ENCODE results near the gene AUH.

Gene AUH

DNA sequence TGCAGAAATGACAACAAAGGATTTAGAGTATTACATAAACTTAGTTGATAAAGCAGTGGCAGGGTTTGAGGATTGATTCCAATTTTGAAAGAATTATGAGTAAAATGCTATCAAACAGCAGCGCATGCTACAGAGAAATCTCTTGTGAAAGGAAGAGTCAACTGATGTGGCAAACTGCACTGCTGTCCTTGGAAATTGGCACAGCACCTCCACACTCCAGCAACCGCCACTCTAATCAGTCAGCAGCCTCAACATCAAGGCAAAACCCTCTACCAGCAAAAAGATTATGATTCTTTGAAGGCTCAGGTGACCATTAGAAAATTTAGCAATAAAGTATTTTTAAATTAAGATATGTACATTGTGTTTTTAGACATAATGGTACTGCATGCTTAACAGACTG lies 66.4 kb downstream of the AUH start:
- DNase-seq (ENCODE audit: low read depth), result no peak

DNA sequence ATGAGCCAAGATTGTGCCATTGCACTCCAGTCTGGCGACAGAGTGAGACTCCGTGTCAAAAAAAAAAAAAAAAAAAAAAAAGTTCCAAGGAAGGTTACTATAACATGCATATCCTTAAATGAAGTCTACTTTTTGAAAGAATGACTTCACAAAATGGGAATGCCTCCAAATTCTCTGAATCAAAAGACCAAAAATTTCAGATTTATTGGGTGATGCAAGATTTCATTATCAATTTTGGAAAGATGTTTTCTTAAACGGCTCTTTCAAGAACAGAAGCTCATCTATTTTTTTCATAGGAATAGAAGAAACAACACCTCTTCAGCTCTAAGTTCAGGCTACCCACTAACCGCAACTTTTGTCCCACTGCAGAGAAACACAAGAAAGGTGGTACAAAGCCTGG lies 69.9 kb downstream of the AUH start:
- DNase-seq (ENCODE audit: low read depth), result no peak

DNA sequence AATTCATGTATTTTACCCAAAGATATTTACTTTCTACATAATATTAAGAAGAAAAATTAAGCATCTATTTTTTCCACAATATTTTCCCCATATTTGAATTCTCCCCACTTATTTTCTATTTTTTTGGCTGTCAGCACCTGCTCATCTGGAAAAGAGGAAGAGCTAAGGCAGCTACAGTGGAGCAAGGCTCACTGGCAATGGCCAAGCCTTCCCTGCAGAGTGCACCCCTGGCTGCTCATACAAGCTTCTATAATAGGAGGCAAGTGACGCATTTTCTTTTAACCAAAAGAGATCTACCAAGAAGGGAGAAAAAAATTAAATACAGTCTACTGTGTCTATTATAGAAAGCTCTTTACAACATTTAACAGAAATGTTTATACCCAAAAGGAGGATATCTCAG lies 72.5 kb downstream of the AUH start:
- DNase-seq (ENCODE audit: low read depth), result no peak

DNA sequence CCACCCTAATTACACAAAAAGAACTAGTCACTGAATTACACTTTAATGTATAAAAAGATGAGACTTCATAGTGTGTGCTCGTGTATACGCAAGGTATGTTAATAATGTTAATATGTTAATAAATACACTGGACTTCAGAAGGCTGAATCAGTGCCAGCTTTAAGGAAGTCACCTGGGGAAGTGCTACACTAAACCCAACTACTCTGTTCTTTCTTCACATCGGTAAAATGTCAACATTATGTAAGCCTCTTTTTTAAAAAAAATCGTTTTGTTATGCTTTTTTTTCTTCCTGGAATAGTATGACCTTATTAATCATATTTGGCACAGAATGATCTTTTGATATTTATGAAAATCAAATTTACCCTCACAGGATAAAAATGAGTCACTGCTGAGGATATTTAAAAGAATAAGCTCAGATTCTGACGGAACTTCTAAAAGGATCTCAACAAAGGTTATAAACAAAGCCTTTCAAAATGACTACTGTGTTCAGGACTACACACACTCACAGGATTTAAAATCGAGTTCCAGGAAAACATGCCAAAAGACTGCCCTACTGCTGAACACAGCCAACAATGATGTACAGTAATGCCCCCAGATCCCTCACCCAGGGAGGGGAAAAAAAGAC lies 75.9 kb downstream of the AUH start:
- no peak for DNase-seq (ENCODE audit: low read depth)

DNA sequence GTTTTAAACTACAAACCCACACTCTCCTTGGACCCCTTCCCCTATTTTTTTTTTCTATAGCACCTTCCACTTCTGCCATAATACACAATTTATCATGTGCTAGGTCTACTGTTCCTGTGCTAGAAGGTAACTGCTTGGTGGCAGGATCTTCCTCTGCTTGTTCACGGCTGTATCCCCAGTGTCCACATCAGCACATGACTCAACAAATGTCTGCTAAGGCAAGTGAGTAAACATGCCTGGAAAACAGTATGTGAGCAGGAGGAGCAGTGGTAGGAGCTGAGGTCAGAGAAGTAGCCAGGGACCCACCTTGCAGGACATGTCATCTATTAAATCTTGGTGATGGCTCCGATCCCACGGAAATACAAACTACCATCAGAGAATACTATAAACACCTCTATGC lies 79.4 kb downstream of the AUH start:
- DNase-seq (ENCODE audit: low read depth), result no peak

DNA sequence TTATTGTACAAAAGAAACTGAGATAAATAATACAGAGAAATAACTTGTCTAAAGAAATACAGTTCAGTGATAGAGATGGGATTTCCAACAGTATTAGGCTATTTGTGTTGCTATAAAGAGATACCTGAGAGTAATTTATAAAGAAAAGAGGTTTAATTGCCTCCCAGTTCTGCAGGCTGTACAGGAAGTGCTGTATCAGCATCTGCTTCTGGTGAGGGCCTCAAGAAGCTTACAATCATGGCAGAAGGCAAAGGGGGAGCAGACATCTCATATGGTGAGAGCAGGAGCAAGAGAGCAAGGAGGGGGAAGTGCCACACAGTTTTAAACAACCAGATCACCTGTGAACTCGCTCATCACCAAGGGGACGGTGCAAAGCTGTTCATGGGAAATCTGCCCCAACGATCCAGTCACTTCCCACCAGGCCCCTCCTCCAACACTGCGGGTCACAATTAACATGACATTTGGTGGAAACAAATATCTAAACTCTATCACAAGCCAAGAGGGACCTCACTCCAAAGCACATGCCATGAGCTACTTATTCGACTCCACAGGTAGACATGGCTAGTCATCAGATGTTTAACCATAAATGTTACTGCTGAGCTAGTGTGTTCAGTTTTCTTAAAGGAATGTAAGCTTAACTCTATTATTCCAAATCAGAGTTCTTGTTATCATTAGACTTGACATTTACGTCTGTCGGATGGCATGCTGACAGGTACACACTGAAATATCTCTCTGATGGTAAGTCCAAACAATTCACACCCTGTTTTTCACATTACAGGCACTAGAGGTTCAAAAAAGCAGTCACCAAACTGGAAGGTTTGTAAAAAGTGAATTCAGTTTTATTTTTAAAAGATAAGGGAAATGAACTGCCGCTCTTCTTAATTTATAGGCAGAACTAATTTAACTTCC lies 82.2 kb downstream of the AUH start:
- no peak for DNase-seq (ENCODE audit: low read depth)

DNA sequence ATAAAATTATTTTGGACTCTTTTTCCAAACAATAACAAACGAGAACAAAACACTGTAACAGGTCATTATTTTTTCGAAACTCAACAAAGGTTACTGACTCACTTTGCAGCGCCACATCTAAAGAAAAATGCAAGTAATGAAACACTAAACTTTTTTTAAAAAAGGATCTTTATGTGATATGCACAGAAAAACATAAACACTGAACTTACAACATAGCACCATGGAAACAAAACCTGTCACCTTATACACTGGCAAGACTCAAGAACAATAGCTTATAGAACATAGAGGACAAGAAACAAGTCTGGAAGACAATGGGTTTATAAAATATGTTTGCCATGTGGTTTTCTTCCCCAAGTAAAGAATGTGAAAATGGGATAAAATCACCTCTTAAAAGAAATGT lies 85.2 kb downstream of the AUH start:
- no peak for DNase-seq (ENCODE audit: low read depth)

DNA sequence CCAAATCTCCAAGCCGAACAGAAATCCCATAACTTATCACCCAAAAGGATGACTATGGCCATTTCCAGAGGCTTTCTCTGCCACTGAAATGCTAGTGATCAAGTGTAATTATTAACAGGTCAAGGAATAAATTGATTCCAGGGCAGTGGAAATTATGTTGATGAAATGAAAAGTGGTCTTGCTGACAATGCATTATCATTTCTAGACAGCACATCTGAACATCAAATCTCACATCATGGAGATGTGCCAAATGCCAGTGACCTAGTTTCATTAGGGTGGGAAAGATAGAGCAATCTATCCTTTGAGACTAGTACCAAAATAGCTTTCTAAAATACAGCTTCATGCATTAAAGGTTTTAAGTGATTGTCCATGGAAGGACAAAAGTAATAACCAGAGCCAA lies 86.1 kb downstream of the AUH start:
- no peak for DNase-seq (ENCODE audit: low read depth)

DNA sequence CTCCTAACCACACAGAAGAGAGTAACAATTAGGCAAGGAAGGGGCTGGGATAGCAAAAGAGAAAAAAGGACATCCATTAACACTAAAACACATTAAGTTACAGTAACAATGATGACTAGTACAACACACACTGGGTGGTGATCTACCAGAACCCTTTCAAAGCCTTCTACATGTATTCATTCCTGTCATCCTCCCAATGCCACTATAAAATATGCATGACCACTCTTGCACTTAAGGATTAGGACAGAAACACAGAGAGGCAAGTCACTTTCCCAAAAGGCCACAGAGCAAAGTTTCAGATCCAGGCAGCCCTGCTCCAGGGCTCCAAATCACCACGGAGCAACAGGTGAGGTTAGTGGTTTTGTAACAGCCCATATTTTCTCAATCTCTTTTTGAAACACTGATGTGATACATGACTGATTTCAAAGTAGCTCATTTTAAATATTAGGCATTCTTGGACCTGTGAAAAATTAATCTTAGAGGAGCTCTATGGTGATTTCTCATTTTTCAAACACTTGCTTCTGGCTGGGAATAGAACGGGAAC lies 86.7 kb downstream of the AUH start:
- no peak for DNase-seq (ENCODE audit: low read depth)

DNA sequence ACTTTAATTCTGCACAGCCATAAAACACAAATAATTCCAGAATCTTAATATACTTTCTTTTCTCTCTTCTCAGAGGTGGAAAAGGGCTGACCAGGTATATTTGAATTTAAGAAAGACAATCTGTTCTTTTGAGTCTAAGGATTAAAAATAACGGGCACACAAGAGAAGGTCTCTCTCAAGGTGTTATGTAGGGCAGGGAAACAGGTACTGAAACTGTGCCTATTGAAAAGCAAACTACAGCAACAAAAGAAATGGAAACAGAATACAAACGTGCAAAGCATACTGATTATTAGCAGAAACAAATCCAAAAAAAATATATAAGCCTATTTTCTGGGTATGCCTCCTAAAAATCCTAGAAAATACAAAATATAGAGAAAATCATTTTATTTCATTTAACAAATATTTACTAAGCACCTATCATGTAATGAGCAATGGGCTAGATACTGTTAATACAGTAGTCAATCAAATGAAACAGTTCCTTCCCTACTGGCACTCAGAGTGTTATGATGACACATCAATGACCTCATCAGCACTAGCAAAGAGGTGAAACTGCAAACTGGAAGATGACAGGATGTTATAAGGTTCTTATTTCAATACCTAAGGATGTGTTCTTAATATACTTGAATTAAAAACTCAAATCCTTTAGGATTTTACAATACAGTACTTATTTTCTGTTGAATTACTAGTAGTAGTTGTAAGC lies 87.7 kb downstream of the AUH start:
- no peak for DNase-seq (ENCODE audit: low read depth)

DNA sequence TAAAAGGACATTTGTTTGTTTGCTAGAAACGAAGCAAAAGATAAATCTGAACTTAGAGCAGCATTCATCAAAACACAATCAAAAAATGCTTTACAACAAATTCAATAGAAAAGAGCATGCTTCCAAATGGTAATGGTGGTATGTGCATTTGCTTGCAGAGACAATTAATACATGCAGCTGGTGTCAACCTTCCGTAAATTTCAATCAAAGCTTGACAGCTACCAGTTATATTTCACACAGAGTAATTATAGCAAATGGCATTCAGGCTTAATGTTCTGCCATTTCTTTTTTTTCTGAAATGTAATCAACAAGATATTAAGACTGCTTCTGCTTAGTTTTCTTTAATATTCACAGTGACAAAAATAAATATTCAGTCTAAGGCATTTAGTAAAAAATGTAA lies 90.6 kb downstream of the AUH start:
- DNase-seq (ENCODE audit: low read depth), result no peak

DNA sequence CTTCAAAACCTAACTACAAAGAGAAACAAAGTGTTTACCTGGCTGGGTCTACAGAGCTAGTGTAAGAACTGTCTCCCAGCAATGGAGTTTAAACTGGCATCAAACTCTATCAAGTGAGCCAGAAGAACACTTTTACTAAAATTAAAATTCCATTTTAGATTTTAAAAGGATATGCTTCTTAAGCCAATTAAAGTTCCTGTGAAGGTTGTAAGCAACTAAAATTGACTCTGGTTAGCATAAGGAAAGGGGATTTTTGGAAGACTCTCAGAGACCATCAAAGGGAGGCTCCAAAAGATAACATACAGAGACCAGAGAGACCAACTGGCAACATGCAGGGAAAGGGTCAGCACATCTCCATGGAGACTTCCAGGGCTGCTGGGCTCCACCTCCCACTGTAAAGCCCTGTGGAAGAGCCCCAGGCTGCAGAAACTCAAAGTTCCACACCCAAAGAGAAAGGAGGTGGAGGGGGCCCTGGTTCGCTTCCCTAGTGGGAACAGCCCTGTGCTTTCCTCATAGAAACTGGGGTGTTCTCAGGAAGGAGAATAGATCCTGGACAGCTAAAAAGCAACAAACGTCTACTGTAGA lies 91.7 kb downstream of the AUH start:
- DNase-seq (ENCODE audit: low read depth), result no peak

DNA sequence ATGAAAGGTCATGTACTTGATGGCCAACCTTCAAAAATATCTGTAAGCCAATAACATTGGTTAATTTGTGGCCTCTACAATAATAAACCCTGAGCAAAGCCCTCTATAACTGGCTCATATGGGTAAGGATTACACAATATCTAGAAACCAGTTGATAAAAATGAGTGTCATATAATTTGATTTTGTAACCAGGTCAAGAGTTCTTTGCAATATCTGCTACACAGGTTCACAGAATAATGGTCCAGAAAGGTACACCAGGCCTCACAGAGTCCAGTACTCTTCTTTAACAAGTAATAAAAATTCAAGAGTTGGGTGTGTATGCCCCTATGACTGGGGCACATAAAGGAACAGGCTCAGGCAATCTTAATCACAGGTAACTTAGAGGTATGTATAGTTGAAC lies 95.3 kb downstream of the AUH start:
- no peak for DNase-seq (ENCODE audit: low read depth)

DNA sequence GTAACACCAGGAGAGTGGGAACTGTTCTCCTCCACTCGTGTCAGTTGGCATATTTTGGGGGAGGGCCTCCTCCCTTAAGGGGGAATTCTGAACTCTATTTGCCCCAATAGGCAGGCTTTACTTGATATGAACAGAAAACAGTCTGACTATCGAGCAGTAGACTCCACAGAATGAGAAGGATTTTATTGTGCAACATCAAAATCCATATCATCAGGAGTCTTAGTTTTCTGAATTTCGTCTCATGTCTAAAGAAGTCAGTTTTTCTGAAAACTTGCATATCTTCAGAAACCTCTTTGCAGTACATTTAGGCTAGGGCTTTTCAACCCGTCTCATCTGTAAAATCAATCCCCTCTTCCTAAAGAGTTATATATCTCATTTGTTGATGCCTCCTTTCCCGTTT lies 96.2 kb downstream of the AUH start:
- no peak for DNase-seq (ENCODE audit: low read depth)

DNA sequence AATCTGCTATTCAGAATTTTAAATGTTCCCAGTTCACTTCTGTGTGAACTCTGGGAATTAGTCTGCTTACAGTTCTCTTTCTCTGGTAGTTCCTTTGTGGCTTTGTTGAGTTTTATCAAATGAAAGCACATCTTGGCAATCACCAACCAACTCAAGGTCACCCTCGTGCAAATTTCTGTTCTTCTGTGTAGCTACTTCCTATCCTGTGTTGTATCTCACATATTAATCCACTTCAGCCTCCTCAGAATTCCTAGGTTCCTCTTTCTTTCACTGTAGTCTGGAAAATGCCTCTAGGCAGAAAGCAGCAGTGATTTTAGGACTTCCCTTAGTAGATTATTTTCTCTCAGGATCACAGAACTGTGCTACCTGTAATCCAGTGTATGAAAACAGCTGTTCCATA lies 100.3 kb downstream of the AUH start:
- DNase-seq (ENCODE audit: low read depth), result no peak

DNA sequence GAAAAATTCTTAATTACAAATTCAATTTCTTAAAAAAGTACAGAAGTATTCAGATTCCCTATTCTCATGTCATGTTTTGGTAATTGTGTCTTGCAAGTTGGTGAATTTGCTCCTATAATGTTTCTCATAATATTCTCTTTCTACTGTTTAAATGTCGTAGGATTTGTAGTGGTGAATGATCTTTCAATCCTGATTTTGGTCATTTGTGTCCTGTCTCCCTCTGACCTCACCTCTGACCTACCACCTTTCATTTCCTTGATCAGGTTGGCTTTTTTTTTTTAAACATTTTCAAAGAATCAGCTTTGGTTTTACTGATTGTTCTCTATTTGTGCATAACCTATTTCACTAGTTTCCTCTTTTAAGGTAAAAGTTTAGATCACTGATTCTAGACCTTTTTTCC lies 102.6 kb downstream of the AUH start:
- no peak for DNase-seq (ENCODE audit: low read depth)

DNA sequence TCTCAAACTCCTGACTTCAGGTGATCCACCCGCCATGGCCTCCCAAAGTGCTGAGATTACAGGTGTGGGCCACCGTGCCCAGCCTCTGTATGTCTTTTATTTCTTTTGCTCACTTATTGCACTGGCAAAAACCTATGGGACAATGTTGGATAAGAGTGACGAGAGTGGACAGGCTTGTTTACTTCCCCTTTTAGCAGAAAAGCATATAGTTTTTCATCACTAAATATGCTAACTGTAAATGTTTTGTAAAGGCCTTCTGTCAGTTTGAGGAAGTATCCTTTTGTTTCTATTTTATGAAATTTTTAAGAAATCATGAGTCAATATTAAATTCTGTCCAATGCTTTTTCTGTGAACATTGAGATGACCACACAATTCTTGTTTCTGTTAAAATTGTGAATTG lies 103.3 kb downstream of the AUH start:
- no peak for DNase-seq (ENCODE audit: low read depth)

DNA sequence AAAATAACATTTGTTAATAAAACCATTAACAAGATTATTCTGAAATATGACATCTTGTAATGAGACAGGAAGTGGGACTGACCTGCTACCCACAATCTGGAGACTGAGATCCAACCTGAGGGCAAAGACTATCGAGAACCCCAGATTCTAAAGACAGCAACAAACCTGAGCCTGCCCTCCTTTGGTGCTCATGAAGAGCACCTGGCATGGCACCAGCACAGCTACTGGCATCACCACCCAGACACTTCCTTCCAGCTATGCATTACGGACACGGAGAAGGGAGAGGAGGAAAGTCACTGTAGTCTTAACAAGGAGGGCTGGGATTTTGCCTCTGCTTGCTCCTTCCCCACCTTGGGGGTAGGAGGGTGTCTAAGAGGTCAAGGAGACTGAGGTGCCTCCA lies 105.5 kb downstream of the AUH start:
- no peak for DNase-seq (ENCODE audit: low read depth)

DNA sequence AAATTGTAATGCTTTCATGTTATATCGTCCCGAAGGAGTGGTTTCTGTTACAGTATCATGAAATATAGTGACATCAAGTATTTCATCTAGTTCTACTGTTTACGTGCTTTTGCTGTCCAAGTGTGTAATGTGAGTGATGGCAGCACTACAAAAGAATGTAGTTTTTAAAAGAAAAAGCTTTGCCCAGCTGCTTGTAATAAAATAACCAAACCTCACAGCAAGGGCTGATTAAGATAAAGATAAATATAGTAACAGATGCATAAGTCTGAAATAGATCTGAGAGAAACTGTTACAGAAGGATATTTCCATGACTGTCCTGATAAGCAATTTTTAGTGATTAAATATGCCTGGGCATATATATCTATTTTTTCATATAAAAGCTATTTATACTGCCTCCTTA lies 106.4 kb downstream of the AUH start:
- no peak for DNase-seq (ENCODE audit: low read depth)

DNA sequence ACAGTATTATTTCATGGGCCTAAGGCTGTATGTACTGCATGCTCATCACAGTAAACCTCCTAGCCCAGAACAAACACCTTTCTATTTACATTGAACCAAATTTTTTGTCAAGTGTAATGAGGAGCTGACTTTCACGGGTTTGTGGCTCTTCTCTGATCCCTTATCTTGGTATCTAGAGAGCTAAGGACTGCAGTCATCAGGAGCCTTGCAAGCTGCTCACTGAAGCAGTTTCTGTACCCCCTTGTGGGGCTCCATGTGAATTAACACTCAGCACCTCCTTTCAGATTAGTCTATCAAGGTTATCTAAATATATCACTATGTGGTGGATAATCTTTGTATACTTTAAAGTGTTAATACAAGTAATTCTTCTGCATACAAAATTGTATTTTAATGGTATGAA lies 108.2 kb downstream of the AUH start:
- no peak for DNase-seq (ENCODE audit: low read depth)

DNA sequence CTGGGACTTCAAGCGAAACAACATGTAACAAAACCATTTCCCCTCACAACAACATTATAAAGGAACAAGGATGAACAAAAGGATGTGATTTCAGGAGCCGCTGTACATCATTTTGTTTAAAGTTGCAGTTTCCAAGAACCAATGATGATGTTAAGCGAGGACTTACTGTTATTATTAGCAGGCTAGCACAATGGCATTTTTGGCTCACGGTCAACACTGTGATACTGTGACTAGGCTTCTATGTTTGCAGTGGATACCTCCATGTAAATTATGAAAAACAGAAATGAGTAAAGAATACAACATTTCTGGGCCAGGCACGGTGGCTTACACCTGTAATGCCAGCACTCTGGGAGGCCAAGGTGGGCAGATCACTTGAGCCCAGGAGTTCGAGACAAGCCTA lies 113.0 kb downstream of the AUH start:
- no peak for DNase-seq (ENCODE audit: low read depth)

DNA sequence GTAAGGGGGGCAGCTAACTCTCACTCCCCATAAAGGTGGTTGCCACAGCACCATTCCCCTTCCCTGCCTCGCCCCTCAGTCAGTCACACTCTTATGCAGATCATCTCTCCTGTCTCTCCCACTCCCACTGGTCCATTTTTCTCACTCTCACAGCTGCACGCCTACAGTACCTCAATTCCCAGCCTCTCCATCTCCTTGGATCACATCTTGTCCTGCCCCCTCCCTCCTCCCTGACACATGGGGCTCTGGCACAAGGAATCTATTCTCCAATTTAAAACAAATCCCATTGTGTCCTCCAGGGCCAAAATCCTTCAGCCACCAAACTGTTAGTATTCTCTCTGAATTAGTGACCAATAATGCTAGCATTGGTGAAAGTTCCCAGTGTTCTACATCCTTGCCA lies 114.4 kb downstream of the AUH start:
- no peak for DNase-seq (ENCODE audit: low read depth)

DNA sequence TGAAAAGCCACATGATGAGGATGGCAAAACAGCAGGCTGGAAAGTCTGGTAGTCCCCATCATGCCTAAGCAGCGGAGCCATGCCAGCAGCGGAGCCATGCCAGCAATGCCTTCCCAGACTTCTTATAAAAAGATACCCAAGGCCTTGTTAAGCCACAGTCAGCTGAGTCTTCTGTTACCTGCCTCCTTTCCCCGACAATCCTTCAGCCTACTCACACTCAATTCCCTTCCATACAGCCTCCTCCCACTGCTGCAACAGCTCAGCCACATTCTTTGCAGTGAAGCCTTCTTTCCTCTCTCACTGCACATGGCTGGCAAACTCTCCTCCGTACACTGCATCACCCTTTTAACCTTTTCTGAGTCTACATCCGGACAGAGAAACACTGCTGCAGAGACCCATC lies 114.9 kb downstream of the AUH start:
- no peak for DNase-seq (ENCODE audit: low read depth)

Data from T-helper 22 cell (primary cell).